NCI-H748 (cell line): ENCODE data around the gene NADK.
"Not testable (repeated sequence)": the region's sequence is repeated elsewhere in the genome, so short reads cannot be mapped to it uniquely, and the experiment has no call there.

Experiments used
- DNase-seq: peaks from one replicate; lab custom pipeline; 2025; ENCODE audit not compliant: unreplicated experiment; lab: John Stamatoyannopoulos, UW

NADK gene

DNA sequence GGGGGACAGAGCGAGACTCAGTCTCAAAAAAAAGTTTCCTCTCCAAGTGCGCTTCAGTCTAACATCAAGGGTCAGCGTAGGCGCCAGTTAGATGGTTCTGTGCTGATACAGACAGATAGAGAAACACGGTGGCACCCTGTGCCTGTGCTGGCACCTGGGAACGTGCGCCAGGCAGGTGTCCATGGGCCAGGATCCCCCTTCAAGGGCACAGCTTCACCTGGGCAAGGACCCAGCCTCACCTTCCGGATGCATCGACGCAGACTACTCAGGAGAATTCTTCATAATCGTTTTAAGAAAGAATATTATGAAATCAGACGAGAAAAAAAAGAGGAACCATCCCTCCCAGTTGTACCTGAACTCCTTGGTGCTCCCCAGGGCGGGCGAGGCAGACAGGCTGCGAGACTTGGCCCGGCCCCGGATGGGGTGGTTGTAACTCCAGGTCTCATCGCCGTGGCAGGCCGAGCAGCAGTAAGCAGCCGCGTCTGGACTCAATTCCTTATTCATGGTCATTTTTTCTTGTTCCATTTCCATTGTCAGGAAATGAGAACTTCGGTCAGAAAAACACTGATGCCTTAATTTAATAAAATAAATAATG lies 13.3 kb downstream of the NADK start:
- DNase-seq, result no peak

DNA sequence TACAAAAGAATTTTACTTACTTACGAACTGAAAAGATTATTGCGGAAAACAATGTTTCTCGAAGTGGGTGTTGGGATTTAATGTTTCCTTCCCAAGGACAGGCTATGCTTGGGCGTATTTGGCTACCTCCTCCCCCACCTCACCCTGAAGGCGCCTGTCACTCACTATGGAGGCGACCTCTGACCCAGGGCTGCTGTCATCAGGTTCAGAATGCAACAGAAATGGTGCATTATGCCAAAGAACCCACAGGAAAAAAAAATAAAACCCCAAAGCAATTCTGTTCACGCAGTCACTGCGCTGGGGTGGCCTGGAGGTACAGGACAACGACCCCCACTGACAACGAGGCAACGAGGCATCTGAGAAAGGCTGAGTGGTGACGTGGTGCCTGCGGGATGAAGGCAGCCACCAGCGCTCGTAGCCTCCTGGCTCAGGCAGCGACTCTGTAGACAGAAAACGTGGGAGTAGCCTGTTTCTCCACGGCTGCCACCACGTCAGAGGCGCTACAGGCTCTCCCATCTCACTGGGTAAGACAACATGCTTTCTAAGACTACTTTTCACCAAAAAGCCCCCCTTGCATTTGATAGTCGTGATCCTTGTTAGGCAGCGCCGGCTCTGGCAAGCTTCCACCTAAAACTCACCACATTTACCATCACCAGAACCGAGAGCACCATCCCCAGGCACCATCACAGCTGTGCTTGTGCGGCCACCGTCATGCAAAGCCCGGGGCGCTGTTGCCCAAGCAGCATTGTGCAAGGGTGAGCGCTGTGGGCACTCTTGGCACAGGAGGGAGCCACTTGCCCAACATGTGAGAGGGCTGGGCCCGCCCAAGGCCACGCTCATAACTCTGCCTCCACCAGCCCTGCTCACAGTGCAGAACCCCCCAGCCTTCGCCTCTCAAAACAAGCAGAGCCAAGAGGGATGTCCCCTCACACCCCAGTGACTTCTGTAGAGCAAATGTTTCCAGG lies 14.3 kb downstream of the NADK start:
- no peak for DNase-seq

DNA sequence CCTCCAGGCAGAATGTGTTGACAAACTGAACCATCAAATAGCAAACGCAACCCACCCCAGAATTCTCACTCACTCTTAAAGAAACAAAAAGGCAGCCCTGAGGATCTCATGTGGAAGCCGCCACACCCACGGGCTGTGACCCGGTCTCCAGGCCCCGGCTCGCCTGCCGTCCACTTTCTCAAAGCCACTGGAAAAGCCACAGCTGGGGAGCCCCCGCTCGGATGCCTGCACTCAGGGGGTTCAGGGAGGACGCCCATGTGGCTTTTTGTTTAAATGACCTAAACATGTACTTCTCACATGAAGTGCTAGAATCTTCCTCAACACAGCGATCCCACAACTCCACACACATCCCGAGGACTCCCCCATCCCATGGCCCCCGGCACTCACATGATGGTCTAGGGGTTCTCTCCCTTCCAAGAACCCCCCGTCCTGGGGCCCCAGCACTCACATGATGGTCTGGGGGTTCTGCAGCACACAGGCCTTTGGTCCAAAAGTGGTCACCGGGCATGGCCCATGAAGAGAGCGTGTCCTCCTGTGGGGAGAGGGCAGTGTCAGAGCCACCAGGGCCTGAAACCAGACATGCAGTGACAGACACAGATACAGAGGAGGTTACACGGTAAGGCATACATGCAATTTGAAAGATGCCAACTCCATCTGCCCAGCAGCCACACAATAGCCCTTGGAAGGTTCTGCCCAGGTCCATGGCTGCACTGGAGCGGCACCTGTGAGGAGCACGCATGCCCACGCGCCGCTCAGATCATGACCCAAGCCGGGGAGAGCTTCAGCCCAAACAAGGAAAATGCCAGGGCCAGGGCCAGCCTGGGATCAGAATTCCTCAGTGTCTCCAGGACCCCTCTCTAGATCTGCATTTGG lies 16.5 kb downstream of the NADK start:
- DNase-seq, result no peak

DNA sequence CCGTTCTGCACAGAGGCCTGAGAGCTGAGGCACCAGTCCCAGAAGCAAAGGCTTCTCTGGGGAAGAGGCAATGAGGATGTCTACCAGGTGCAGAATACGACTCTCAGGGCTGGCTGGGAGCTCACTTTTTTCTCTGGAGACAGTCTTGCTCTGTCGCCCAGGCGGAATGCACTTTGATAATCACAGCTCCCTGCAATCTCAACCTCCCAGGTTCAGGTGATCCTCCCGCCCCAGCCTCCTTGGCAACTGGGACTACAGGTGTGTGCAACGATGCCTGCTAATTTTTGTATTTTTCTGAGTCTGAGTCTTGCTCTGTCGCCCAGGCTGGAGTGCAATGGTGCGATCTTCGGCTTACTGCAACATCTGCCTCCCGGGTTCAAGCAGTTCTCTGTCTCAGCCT lies 17.6 kb downstream of the NADK start:
- DNase-seq, result no peak

DNA sequence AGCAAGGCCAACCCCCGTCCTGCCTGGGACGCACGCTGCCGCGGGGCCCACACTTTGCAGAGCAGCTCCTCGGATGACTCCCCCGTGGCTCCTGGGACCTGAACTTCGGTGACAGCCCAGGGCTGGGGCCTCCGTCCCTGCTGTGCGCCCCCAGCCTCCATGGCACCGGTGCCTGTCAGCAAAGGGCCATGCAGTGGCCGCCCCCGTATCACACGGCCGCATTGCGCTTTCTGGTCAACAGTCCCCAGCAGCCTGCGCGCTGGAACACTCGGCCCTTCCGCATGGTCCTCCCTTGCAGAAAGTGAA lies 18.0 kb downstream of the NADK start:
- no peak for DNase-seq

DNA sequence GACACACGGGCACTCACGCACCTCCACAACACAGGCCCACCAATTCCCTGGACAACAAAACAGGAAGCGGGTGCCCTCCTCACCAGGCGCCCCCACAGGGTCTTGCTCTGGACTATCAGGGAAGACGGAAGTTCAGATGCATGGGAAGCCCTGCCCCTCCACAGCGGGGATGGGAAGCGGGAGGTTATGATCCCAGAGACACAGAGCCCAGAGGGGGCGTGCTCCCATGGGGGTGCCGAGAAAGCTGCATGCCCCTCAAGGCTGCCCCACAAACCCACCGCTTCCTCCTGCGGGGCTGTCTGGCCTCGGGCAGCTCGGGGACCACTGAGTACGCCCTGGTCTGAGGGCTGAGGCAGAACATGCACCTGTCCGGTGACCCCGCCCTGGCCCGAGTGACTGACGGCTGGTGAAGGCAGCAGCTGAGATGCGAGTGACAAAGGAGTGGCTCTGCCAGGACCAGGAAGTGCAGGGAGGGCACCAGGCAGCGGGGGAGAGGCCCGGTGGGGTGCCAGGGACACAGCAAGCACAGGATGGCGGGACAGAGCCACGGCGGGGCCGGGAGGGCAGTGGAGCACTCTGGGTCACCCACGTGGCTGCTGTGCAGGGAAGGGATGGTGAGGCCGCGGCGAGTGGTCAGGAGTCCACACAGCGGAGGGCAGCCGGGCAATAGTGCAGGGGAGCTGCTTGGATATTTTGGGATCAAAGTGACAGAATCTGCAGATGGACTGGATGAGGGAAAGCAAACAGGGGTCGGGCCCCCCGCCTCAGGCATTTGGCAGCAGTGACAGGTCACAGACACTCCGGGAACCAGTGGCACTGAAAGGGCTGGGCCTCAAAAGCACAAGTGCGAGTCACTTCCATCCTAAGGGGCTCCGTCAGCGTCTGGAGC lies 18.6 kb downstream of the NADK start:
- no peak for DNase-seq

DNA sequence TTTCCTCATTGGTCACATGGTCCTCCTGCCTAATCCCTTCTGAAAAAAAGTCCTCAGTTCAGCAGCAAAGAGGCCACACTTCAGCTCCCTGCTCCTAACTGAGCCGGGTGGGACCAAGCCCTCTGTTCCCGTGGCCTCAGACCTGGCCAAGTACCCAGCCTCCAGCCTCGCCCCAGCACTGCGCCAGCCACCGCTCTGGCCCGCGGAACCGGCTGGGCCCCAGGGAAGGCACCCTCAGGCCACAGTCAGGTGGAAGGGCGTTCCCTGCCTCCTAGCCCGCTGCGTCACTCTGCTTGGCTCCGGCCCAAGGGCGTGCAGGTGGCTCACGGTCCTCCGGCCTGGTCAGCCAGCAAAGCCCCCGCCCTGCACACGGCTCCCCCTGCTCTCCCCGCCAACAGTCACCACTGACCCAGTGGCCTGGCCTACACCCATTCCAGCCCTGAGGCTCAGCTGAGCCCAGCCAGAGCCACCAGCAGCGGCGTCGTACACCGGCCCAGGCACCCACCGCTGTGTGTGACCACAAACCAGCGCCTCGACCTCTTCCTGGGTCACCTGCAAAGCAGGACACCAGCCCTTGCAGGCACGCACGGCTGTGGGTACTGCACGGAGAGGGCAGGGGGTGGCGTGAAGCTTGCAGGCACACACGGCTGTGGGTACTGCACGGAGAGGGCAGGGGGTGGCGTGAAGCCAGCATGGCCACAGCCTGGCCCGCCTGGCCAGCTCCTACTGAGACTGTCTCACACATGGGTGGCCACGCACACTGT lies 19.4 kb downstream of the NADK start:
- no peak for DNase-seq

DNA sequence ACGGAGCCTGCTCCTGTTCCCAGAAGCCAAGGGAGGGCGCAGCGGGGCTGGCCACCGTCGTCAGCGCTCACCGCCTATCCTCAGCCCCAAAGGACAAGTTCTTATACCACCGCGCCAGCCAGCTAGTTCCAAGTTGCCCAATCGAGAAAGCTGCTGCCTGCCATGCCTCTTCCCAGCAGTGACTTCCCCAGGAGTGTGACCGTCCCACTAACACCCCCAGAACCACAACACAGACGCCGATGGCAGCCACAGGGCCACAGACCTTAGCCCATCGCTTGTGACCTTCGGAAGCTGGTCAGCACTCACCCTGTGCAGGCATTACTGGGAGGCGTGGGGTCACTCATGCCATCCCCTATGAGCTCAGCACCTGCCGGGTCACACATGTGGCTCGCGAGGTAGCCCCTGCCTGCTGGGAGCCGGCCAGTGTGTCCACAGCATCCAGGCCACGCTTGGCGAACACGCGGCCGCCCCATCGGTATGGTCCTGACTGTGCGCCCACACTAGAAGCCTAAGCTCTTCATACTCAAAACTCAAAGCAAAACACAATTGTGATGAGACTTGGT lies 20.1 kb downstream of the NADK start:
- no peak for DNase-seq

DNA sequence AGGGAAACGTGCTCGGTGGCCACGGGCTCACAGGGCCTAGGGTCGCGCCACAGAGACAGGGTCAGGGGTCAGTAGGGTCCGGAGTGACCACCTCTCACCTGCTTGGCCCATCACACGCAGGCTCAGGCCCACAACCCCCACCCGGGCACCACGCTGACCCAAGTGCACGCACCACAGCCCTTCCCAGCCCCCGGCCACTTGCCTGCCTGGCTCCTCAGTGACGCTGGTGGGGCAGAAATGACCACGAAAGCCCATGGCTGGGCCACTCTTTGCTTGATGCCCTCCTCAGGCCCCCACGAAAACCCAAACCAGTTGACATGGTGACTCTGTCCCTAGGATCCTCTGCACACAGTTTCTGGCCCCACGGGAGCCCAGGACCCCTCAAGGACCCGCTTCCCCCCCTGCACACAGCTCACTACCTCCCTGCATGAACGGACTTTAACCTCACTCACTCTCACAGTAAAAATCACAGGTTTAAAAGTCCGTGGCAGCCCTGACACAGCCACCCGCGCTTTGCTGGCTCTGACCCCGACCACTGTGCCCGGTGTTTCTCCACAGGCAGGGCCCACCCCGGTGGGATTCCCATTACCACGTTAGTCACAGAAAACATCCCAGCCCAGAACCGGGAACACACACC lies 20.7 kb downstream of the NADK start:
- no peak for DNase-seq

DNA sequence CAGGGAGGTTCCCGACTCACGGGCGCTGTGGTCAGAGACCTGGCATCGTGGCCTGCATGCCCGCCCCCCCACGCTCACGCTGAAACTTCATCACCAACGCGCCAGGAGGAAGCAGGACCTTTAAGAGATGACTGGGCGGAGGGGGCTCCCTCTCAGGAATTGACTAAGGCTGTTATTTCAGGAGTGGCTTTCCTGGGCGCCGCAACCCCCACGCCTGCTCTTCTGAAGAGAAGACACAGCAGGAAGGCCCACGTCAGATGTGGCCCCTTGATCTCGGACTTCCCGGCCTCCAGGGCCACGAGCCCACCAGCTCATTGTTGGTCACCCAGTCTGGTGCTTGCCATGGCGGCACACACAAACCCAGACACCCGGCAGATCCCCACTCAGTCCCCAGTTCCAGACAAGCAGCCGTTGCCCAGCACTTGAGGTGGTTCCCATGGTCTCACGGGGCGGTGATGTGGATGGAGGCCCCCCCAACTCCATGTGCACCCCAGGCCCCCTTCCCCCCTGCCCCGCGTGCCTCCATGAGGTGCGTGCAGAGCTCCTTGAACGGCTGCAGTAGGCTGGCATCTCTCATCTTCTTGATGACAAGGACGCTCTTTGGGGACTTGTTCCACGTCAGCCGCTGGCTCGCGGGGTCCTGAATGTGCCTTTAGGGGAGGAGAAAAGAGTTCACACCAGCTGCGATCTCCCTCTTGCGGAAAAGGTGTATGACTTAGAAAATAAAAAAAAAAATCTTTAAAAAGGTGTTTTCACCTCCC lies 21.4 kb downstream of the NADK start:
- no peak for DNase-seq

DNA sequence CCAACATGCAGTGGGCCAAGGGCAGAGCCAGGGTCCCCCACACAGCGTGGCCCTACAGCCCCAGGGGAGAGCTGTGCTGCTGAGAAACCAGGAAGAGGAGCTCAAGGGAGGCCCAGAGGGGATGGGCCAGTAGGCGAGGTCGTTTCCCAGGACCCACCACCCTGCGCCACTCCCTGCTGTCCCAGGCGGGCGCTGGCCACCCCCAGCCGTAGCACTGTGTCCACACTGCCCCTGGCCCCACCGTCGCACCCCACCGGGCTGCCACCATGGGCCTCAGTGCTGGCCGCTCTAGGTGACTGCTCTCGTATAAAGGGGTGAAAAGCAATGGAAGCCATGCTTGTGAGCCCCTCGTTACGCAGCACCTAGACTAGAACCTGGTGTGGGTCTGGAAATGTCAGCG lies 22.4 kb downstream of the NADK start:
- no peak for DNase-seq

DNA sequence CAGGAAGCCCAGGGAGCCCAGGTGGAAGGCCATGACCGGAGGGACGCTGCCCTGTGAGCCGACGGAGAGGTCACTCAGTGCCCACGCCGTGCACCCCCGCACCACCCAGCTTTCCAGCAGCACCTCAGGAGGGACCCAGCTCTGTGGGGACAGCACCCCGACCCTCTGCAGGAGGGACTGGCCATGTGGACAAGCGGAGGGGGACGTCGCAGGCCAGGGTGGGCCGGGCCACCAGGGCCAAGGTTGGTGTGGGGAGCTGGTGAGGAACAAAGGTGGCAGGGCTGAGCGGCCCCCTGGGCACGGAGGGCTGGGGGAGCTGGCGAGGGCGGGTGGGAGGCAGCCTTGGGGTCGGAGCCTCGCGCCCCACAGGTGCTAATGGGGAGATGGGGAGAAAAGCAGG lies 22.8 kb downstream of the NADK start:
- no peak for DNase-seq

DNA sequence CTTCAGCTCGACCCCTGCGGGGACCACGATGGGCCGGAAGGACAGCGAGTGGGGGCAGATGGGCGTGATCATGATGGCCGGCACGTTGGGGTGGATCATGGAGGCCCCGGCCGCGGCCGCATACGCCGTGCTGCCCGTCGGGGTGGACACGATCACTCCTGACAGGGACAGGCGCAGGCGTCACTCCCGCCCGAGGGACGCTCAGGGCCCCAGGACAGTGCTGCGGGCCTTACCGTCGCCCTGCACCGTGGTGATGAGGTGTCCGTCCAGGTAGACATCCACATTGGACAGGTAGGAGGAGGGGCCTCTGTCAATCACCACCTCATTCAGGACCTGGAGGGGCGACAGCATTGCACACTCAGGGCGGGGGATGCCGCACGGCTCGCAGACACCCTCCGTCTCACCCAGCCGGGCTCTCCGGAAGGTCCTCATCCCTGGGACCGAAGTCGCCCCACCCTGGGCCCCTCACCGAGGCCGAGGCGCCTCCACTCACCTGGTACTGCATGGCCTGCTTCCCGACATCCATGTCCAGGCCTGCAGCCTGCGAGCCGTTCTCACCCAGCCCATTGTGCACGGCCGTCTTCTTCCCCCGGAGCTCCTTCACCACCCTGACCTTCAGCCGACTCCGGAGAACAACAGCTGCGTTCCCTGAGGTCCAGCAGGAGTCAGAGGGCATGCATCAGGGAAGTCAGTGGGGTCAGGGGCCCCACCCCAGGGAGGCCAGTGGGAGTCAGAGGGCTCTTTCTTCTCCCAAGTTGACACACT lies 24.0 kb downstream of the NADK start:
- DNase-seq, result no peak

DNA sequence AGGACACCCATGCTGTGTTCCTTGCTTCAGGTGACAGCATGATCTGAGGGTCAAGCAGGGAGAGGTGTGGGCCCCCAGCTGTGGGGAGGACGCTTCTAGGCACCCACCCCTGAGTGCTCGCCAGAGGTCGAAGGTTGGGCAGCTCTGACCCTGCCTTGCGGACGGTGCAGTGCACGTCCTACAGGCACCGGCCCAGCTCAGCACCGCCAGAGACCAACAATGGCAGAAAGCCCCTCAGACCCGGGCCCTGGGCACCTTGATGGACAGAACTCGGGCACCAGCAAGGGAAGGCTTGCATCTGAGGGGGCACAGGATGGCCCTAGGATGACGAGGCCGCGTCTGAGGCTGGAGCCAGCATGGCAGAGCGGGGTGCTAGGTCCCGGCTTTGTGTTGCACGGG lies 24.7 kb downstream of the NADK start:
- DNase-seq, result no peak

DNA sequence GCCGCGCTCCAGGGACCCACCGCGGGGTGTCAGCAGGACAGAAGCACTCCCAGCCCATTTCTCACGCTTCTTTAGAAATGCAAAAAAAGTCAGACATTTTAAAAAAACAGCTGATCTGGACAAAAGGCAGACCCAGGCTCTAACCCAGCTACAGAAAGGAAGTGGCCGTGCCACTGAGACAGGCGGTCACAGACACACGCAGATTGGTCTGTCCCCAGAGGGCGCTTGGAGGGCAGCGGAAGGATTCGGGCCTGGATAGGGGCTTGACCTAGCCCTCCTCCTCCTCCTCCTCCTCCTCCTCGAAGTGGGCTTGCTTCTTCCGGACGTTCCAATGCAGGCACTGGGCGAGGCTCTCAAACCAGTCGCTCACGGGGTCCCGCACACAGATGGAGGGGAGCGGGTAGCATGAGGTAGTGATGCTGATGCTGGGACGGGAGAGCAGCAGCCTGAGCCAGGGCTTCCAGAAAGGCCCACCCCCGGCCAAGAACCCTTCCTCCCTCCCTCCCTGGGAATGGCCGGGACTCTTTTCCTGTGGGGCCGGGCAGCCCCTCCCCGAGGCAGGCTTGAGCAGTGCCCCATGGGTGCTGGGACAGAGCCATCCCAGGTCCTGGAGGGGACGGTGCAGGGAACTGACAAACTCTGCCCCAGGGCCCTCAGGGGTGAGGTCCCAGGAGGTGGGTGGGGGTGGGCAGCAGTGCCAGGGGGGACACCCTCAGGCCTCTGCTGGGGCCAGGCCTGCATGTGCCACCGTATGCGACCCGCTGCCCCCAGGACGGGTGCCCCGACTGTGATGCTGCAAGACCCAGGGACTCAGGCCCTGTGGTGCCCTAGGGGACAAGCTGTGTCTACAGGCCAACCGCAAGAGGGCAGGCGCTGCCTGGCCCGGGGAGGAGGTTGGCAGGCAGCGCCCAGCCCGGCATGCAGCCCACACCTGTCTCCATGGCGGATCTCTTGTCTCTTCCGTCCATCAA lies 25.3 kb downstream of the NADK start:
- no peak for DNase-seq

DNA sequence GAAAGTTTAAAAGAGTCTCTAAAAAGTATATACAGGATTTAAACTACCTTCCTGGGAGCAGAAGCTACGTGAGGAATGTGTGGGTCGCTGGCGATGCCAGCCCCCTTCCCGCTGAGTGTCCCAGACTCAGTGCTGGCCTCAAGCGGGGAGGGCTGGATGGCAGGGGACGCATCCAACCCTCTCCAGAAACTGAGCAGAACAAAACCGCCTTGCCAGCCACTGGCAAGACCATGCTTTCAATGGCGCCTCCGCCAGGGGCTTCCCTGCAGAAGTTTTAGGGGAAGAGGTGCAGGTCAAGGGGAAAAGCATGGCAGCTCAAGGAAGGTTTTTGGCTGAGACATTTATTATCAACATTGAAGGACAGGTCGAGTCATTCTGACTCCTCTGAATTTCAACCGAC lies 26.1 kb downstream of the NADK start:
- no peak for DNase-seq

DNA sequence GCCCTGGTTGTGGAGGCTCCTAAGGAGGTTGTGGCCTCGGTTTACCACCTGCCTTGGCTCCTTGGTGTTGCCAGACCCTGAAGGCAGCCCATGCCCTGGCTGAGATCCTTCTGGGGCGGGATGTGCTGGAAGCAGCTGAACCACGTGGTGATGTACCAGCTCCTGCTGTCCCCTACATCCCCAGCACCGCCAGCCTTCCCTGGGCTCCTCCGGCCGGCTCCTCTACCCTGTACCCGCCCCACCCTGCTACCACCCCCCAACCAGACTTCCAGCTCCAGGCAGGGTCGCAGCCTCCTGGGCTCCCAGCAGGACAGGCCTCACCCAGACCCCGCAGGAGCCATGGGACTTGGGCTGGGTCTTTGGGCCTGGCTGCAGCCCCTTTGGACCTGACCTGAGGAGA lies 28.3 kb downstream of the NADK start:
- DNase-seq, result not testable (repeated sequence)
